GM23338 (cell line): Measurements from ENCODE around the gene FSTL3. TPM values are rescaled to one million over a fixed set of nuclear protein-coding genes. Genes with fewer than 3 reads are reported as not detected.

ENCODE experiments used
- ATAC-seq: fragments of 200-7000 bp; cut with Tn5 transposase; 3 replicates; pipeline ENCODE4 v1.9.1; 2020
- DNase-seq: peaks from one replicate; pipeline ENCODE4 v3.0.0-alpha.2; 2015; ENCODE audit warnings: low spot score
- H2AFZ ChIP-seq: fragments of 200-600 bp; sonication (generic); 2 replicates; pipeline ENCODE4 v1.8.0; 2016; ENCODE audit warnings: antibody characterized with exemption, mild to moderate bottlenecking, moderate library complexity
- H3F3A ChIP-seq: fragments of 200-600 bp; sonication (generic); replicated peaks from 2 replicates; pipeline ENCODE4 v1.8.0; 2017; ENCODE audit warnings: antibody characterized with exemption, mixed run types, low read depth
- H3K27ac ChIP-seq: fragments of 200-600 bp; sonication (generic); 2 replicates; pipeline ENCODE4 v1.6.1; 2016; ENCODE audit warnings: low read depth
- H3K27me3 ChIP-seq: fragments of 200-600 bp; sonication (generic); 2 replicates; pipeline ENCODE4 v1.8.0; 2016; ENCODE audit warnings: mild to moderate bottlenecking, mixed run types, moderate library complexity; ENCODE audit not compliant: insufficient read depth
- H3K36me3 ChIP-seq: fragments of 200-600 bp; sonication (generic); 2 replicates; pipeline ENCODE4 v1.8.0; 2016; ENCODE audit warnings: mild to moderate bottlenecking; ENCODE audit not compliant: insufficient read depth
- H3K4me1 ChIP-seq: fragments of 200-600 bp; sonication (generic); 2 replicates; pipeline ENCODE4 v1.8.0; 2016; ENCODE audit warnings: mild to moderate bottlenecking, moderate library complexity; ENCODE audit not compliant: insufficient read depth
- H3K4me2 ChIP-seq: fragments of 200-600 bp; sonication (generic); 2 replicates; pipeline ENCODE4 v1.7.1; 2017; ENCODE audit warnings: mixed run types
- H3K4me3 ChIP-seq: fragments of 200-600 bp; sonication (generic); 2 replicates; pipeline ENCODE4 v1.6.1; 2016; ENCODE audit warnings: mixed run types
- H3K79me2 ChIP-seq: fragments of 200-600 bp; sonication (generic); replicated peaks from 2 replicates; pipeline ENCODE4 v1.8.0; 2017; ENCODE audit warnings: mild to moderate bottlenecking; ENCODE audit not compliant: insufficient read depth
- H3K9me2 ChIP-seq: fragments of 200-600 bp; sonication (generic); 2 replicates; pipeline ENCODE4 v1.8.0; 2017; ENCODE audit not compliant: insufficient read depth
- H4K20me1 ChIP-seq: fragments of 200-600 bp; sonication (generic); replicated peaks from 2 replicates; pipeline ENCODE4 v1.8.0; 2017; ENCODE audit warnings: mild to moderate bottlenecking; ENCODE audit not compliant: insufficient read depth
- H3K27ac Mint-ChIP-seq: 2 replicates; pipeline ENCODE4 v1.8.0; 2020; ENCODE audit warnings: inconsistent platforms, mild to moderate bottlenecking, moderate library complexity, mixed read lengths
- H3K27me3 Mint-ChIP-seq: 3 replicates; pipeline ENCODE4 v1.8.0; 2022; ENCODE audit warnings: low read depth, mild to moderate bottlenecking, moderate library complexity, mixed read lengths, inconsistent platforms; ENCODE audit not compliant: insufficient read depth, poor library complexity
- H3K36me3 Mint-ChIP-seq: 3 replicates; pipeline ENCODE4 v1.8.0; 2021; ENCODE audit warnings: low read depth, mild to moderate bottlenecking, inconsistent platforms, moderate library complexity, mixed read lengths
- H3K4me1 Mint-ChIP-seq: 3 replicates; pipeline ENCODE4 v1.8.0; 2020; ENCODE audit warnings: mild to moderate bottlenecking, inconsistent platforms, mixed read lengths
- H3K4me3 Mint-ChIP-seq: 3 replicates; pipeline ENCODE4 v1.8.0; 2021; ENCODE audit warnings: moderate library complexity, mild to moderate bottlenecking, inconsistent platforms, mixed read lengths
- H3K9me3 Mint-ChIP-seq: 3 replicates; pipeline ENCODE4 v1.8.0; 2020; ENCODE audit warnings: moderate library complexity, mild to moderate bottlenecking, inconsistent platforms, mixed read lengths
- CREB1 ChIP-seq: fragments of 250-450 bp; sonication (Bioruptor Pico); IDR thresholded peaks from 2 replicates; pipeline ENCODE4 v1.5.0; 2020; ENCODE audit warnings: low read depth, mild to moderate bottlenecking, moderate library complexity
- ETS1 ChIP-seq: IDR thresholded peaks from 2 replicates; pipeline ENCODE4 v1.6.1; 2016; ENCODE audit warnings: antibody characterized with exemption
- EZH2 ChIP-seq: fragments of 200-600 bp; sonication (generic); IDR thresholded peaks from one replicate; pipeline ENCODE4 v1.8.0; 2017; ENCODE audit warnings: antibody characterized with exemption, mild to moderate bottlenecking, low read depth; ENCODE audit not compliant: unreplicated experiment
- POLR2AphosphoS5 ChIP-seq: IDR thresholded peaks from 2 replicates; pipeline ENCODE4 v1.6.1; 2016; ENCODE audit warnings: antibody characterized with exemption, low read depth
- STAT1 ChIP-seq: IDR thresholded peaks from one replicate; pipeline ENCODE4 v1.6.1; 2016; ENCODE audit warnings: antibody characterized with exemption; ENCODE audit not compliant: unreplicated experiment
- ZNF114 ChIP-seq: fragments of 250-450 bp; sonication (Bioruptor Pico); IDR thresholded peaks from 2 replicates; pipeline ENCODE4 v1.5.0; 2020; ENCODE audit warnings: mild to moderate bottlenecking, moderate library complexity
- ZNF462 ChIP-seq: fragments of 250-450 bp; sonication (Bioruptor Pico); IDR thresholded peaks from 2 replicates; pipeline ENCODE4 v1.5.0; 2020; ENCODE audit warnings: mild to moderate bottlenecking, moderate library complexity
- polyA plus RNA-seq: library from polyadenylated mRNA; unstranded; fragments of >200 nt; fragmentation: Nextera tagmentation; extraction: Ambion mirVana; gene quantifications from 2 replicates; pipeline ENCODE4 v1.2.1, GENCODE V29; 2016
- total RNA-seq: library from RNA; depleted of rRNA; stranded (reverse); fragments of >200 nt; shearing (Covaris generic); gene quantifications from 2 replicates; pipeline ENCODE4 v1.2.3, GENCODE V29; 2014

Gene FSTL3
- total and polyA plus RNA-seq, 2 experiments from 2014 or later: 3.1 to 10.1 TPM

- TF ChIP-seq ETS1: no peak
- no peak for TF ChIP-seq EZH2
- no peak for TF ChIP-seq STAT1
- no peak for TF ChIP-seq POLR2AphosphoS5
- no peak for TF ChIP-seq ZNF114 (CRISPR knock-in tag)
Measured at GRCh38 chr19:723247-723646, 47.1 kb downstream of the FSTL3 start (continued).

GRCh38 chr19:723714-724113, 47.5 kb downstream of the FSTL3 start:
- no peaks in the 10 kb centered on the region for H3K36me3 Mint-ChIP-seq
- no peaks in the 10 kb centered on the region for H3K36me3 ChIP-seq
- no peak overlapping the region for H3K27ac Mint-ChIP-seq

More at GRCh38 chr19:723714-724113, 47.5 kb downstream of the FSTL3 start:
- no peak for DNase-seq
- H4K20me1 ChIP-seq: no peaks in the 10 kb centered on the region; the same call in 1 of the 2 replicates
- peaks cover under 1% of the 10 kb centered on the region; the same call in 1 of the 3 replicates for H3K4me1 Mint-ChIP-seq
- H2AFZ ChIP-seq: no peak overlapping the region
- peaks cover 7% of the 10 kb centered on the region; the same call in 1 of the 2 replicates for H3K27me3 ChIP-seq
- H3K4me3 Mint-ChIP-seq: no peak overlapping the region
- H3K9me3 Mint-ChIP-seq: peaks cover 2% of the 10 kb centered on the region; the same call in 1 of the 3 replicates
- H3F3A ChIP-seq: no peaks in the 10 kb centered on the region
- H3K4me1 ChIP-seq: peaks cover 3% of the 10 kb centered on the region; the same call in 1 of the 2 replicates
- no peak overlapping the region for H3K27ac ChIP-seq
- no peak overlapping the region for H3K4me3 ChIP-seq
- no peaks in the 10 kb centered on the region for H3K9me2 ChIP-seq
- H3K4me2 ChIP-seq: no peak overlapping the region
- ATAC-seq: no peak
- no peaks in the 10 kb centered on the region for H3K27me3 Mint-ChIP-seq
- no peak for TF ChIP-seq POLR2AphosphoS5
- TF ChIP-seq ZNF114 (CRISPR knock-in tag): no peak
- TF ChIP-seq CREB1: no peak
- TF ChIP-seq EZH2: no peak
- TF ChIP-seq ZNF462 (CRISPR knock-in tag): no peak
- no peak for TF ChIP-seq STAT1
- H3K79me2 ChIP-seq: no peaks in the 10 kb centered on the region
